MM.1S (cell line): ENCODE data around the gene VPS35L.

Experiments used
- DNase-seq: peaks from one replicate; pipeline ENCODE4 v3.0.0-alpha.2; 2015
- H2AFZ ChIP-seq: fragments of 300-600 bp; sonication (generic); 2 replicates; pipeline ENCODE4 v1.6.0; 2016; ENCODE audit warnings: antibody characterized with exemption, low read length
- H3F3A ChIP-seq: fragments of 300-600 bp; sonication (generic); 2 replicates; pipeline ENCODE4 v1.6.1; 2016; ENCODE audit warnings: mild to moderate bottlenecking, antibody characterized with exemption, low read length, moderate library complexity, mixed read lengths; ENCODE audit not compliant: insufficient read depth
- H3K27ac ChIP-seq: fragments of 300-600 bp; sonication (generic); 2 replicates; pipeline ENCODE4 v1.5.1; 2016; ENCODE audit warnings: mild to moderate bottlenecking, low read length
- H3K27me3 ChIP-seq: fragments of 300-600 bp; sonication (generic); replicated peaks from 2 replicates; pipeline ENCODE4 v1.6.0; 2016; ENCODE audit warnings: low read length; ENCODE audit not compliant: insufficient read depth
- H3K36me3 ChIP-seq: fragments of 300-600 bp; sonication (generic); replicated peaks from 2 replicates; pipeline ENCODE4 v1.6.1; 2016; ENCODE audit warnings: mild to moderate bottlenecking, low read length, mixed read lengths; ENCODE audit not compliant: insufficient read depth
- H3K4me1 ChIP-seq: fragments of 300-600 bp; sonication (generic); 2 replicates; pipeline ENCODE4 v1.6.1; 2016; ENCODE audit warnings: low read length, mixed read lengths
- H3K4me2 ChIP-seq: fragments of 300-600 bp; sonication (generic); 2 replicates; pipeline ENCODE4 v1.6.0; 2016; ENCODE audit warnings: low read depth, low read length
- H3K4me3 ChIP-seq: fragments of 300-600 bp; sonication (generic); 2 replicates; pipeline ENCODE4 v1.5.1; 2016; ENCODE audit warnings: low read length, mixed read lengths
- H3K79me2 ChIP-seq: fragments of 300-600 bp; sonication (generic); 2 replicates; pipeline ENCODE4 v1.6.1; 2016; ENCODE audit warnings: mixed run types, low read length, mixed read lengths
- H3K9ac ChIP-seq: fragments of 300-600 bp; sonication (generic); 2 replicates; pipeline ENCODE4 v1.6.1; 2016; ENCODE audit warnings: low read length, mixed read lengths
- H3K9me2 ChIP-seq: fragments of 300-600 bp; sonication (generic); replicated peaks from 2 replicates; pipeline ENCODE4 v1.6.1; 2016; ENCODE audit warnings: mild to moderate bottlenecking, low read length, mixed read lengths; ENCODE audit not compliant: insufficient read depth
- H3K9me3 ChIP-seq: fragments of 300-600 bp; sonication (generic); replicated peaks from 2 replicates; pipeline ENCODE4 v1.6.1; 2016; ENCODE audit warnings: mild to moderate bottlenecking, low read length, mixed read lengths; ENCODE audit not compliant: insufficient read depth
- H4K20me1 ChIP-seq: fragments of 300-600 bp; sonication (generic); 2 replicates; pipeline ENCODE4 v1.6.1; 2016; ENCODE audit warnings: mild to moderate bottlenecking, low read length, moderate library complexity, mixed read lengths; ENCODE audit not compliant: insufficient read depth
- CTCF ChIP-seq: fragments of 300-600 bp; sonication (generic); IDR thresholded peaks from 2 replicates; pipeline ENCODE4 v1.5.1; 2016; ENCODE audit warnings: antibody characterized with exemption, low read length, mixed read lengths
- EZH2 ChIP-seq: fragments of 300-600 bp; sonication (generic); optimal IDR thresholded peaks from 2 replicates; pipeline ENCODE3; 2017; ENCODE audit warnings: low read depth, mild to moderate bottlenecking, antibody characterized with exemption, low read length, mixed read lengths
- EZH2phosphoT487 ChIP-seq: fragments of 300-600 bp; sonication (generic); IDR thresholded peaks from 2 replicates; pipeline ENCODE4 v1.6.1; 2018; ENCODE audit warnings: antibody characterized with exemption, low read length

VPS35L gene

GRCh38 chr16:19717741-19718623, 162.5 kb downstream of the VPS35L start, which contains the start of the genes IQCK and KNOP1:
TSS of gene IQCK (plus strand) at chr16:19718271. CDS start at chr16:19718307, 36 bp downstream.
TSS of gene KNOP1 (minus strand) at chr16:19718227. CDS start at chr16:19715035, 3,192 bp downstream.
- Histone ChIP-seq H2AFZ (peak within 1 kb of the TSS; percentile 71), H3K36me3 (peaks cover 6% of the 10 kb centered on the region; the same call in 1 of the 2 replicates), H3K9ac (peak within 1 kb of the TSS; percentile 90), H3K79me2 (peaks cover 41% of the 10 kb centered on the region), H3K27me3 (no peaks in the 10 kb centered on the region), H3K4me1 (no peaks in the 10 kb centered on the region), H4K20me1 (no peaks in the 10 kb centered on the region), H3K4me3 (peak within 1 kb of the TSS; percentile 83), H3K4me2 (peak within 1 kb of the TSS; percentile 56), H3K9me3 (no peaks in the 10 kb centered on the region), H3K9me2 (no peaks in the 10 kb centered on the region), H3K27ac (peak within 1 kb of the TSS; percentile 34; the same call in 1 of the 2 replicates), H3F3A (no peaks in the 10 kb centered on the region)
- TF ChIP-seq CTCF, result no peak
- TF ChIP-seq EZH2phosphoT487, result no peak
- TF ChIP-seq EZH2, result no peak
- DNase-seq, result peak; percentile 95

- Histone ChIP-seq H3F3A (no peaks in the 10 kb centered on the region), H3K9me2 (no peaks in the 10 kb centered on the region), H3K4me2 (peak overlapping the region; percentile 56), H3K27ac (no peak overlapping the region), H2AFZ (peak overlapping the region; percentile 71), H3K27me3 (no peaks in the 10 kb centered on the region), H3K79me2 (peaks cover 41% of the 10 kb centered on the region), H3K36me3 (peaks cover 6% of the 10 kb centered on the region; the same call in 1 of the 2 replicates), H3K4me1 (no peaks in the 10 kb centered on the region), H3K9ac (peak overlapping the region; percentile 90; the same call in 1 of the 2 replicates), H3K4me3 (peak overlapping the region; percentile 83), H3K9me3 (no peaks in the 10 kb centered on the region), H4K20me1 (no peaks in the 10 kb centered on the region)
- no peak for TF ChIP-seq EZH2phosphoT487
- TF ChIP-seq CTCF, result no peak
- TF ChIP-seq EZH2, result no peak
- no peak for DNase-seq
Measured at GRCh38 chr16:19718624-19718965, 163.1 kb downstream of the VPS35L start.

GRCh38 chr16:19722269-19722952, 166.9 kb downstream of the VPS35L start:
- H3K27me3 ChIP-seq, result no peaks in the 10 kb centered on the region
- no peaks in the 10 kb centered on the region for H4K20me1 ChIP-seq
- H3K9ac ChIP-seq, result no peak overlapping the region
- no peak for DNase-seq
- H3K9me2 ChIP-seq, result no peaks in the 10 kb centered on the region
- no peak overlapping the region for H3K27ac ChIP-seq
- no peaks in the 10 kb centered on the region for H3K9me3 ChIP-seq
- H3K4me3 ChIP-seq, result no peak overlapping the region
- no peaks in the 10 kb centered on the region for H3F3A ChIP-seq
- peaks cover 6% of the 10 kb centered on the region for H3K79me2 ChIP-seq
- TF ChIP-seq EZH2phosphoT487 (no peak), CTCF (no peak), EZH2 (no peak)
- H2AFZ ChIP-seq, result no peak overlapping the region
- no peaks in the 10 kb centered on the region for H3K36me3 ChIP-seq
- no peaks in the 10 kb centered on the region for H3K4me1 ChIP-seq
- H3K4me2 ChIP-seq, result no peak overlapping the region
